ENCODE results near the gene JARID2. TPM values are rescaled to one million over a fixed set of nuclear protein-coding genes. Genes with fewer than 3 reads are reported as not detected.

Gene JARID2
- total and polyA plus RNA-seq, 8 donors: 2.4 to 6.7 (median 3.7) TPM

DNA sequence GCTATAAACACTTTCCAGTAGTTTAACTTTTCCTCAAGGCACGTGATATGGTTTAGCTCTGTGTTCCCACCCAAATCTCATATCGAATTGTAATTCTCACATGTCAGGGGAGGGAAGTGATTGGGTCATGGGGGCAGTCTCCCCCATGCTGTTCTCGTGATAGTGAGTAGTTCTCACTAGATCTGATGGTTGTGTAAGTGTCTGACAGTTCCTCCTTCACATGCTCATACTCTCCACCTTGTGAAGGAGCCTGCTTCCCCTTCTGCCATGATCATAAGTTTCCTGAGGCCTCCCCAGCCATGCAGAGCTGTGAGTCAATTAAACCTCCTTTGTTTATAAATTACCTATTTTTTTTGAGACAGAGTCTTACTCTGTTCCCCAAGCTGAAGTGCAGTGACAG, 289.1 kb downstream of the JARID2 start:
- ATAC-seq (peak in 2 of 4 donors; percentile 59 to 71), DNase-seq (no peak)
- no peak overlapping the region for H3K27ac ChIP-seq

GRCh38 chr6:15535495-15536197, 289.8 kb downstream of the JARID2 start:
- WGBS, 2 donors: 96 to 99% methylated on average over 3 of the region's 3 CpGs
- H3K27me3 ChIP-seq: no peaks in the 10 kb centered on the region
- ATAC-seq (peak in 1 of 4 donors; percentile 21), FAIRE-seq (no peak), DNase-seq (no peak)
- no peak overlapping the region for H3K4me3 ChIP-seq
- H3K9me3 ChIP-seq: no peaks in the 10 kb centered on the region
- TF ChIP-seq, protein P1, sequence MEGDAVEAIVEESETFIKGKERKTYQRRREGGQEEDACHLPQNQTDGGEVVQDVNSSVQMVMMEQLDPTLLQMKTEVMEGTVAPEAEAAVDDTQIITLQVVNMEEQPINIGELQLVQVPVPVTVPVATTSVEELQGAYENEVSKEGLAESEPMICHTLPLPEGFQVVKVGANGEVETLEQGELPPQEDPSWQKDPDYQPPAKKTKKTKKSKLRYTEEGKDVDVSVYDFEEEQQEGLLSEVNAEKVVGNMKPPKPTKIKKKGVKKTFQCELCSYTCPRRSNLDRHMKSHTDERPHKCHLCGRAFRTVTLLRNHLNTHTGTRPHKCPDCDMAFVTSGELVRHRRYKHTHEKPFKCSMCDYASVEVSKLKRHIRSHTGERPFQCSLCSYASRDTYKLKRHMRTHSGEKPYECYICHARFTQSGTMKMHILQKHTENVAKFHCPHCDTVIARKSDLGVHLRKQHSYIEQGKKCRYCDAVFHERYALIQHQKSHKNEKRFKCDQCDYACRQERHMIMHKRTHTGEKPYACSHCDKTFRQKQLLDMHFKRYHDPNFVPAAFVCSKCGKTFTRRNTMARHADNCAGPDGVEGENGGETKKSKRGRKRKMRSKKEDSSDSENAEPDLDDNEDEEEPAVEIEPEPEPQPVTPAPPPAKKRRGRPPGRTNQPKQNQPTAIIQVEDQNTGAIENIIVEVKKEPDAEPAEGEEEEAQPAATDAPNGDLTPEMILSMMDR (IDR thresholded peaks at IDR 0.05): no peak
- intact Hi-C loops (cut with DNase I): no loop called here
- no peaks in the 10 kb centered on the region for H3K36me3 ChIP-seq
- no peak overlapping the region for H3K27ac ChIP-seq
- H3K4me1 ChIP-seq: peaks cover 0 to 5% (median 0%) of the 10 kb centered on the region in 3 donors

More for the DNA sequence above, 289.1 kb downstream of the JARID2 start:
- Histone ChIP-seq H3K36me3 (no peaks in the 10 kb centered on the region), H3K9me3 (no peaks in the 10 kb centered on the region), H3K4me3 (no peak overlapping the region), H3K27me3 (no peaks in the 10 kb centered on the region), H3K4me1 (peaks cover 0 to 5% (median 0%) of the 10 kb centered on the region in 3 donors)
- TF ChIP-seq, protein P1 (IDR thresholded peaks at IDR 0.05): no peak
- 87 to 93% methylated on average over 3 of the region's 3 CpGs for WGBS, 2 donors
- intact Hi-C loops (cut with DNase I): no loop called here
- FAIRE-seq: no peak

GRCh38 chr6:15536198-15536955, 290.5 kb downstream of the JARID2 start:
- TF ChIP-seq, protein P1 (IDR thresholded peaks at IDR 0.05): no peak
- Histone ChIP-seq H3K27ac (no peak overlapping the region), H3K27me3 (no peaks in the 10 kb centered on the region), H3K4me3 (no peak overlapping the region), H3K36me3 (no peaks in the 10 kb centered on the region), H3K9me3 (no peaks in the 10 kb centered on the region), H3K4me1 (peaks cover 0 to 5% (median 0%) of the 10 kb centered on the region in 3 donors)
- intact Hi-C loops (cut with DNase I): no loop called here
- 88 to 89% methylated on average over 4 of the region's 4 CpGs for WGBS, 2 donors
- no peak for FAIRE-seq
- no peak for DNase-seq
- no peak for ATAC-seq

GRCh38 chr6:15538106-15538505, 292.2 kb downstream of the JARID2 start:
- ATAC-seq: no peak
- intact Hi-C loops (cut with DNase I): no loop called here
- DNase-seq: no peak

More at GRCh38 chr6:15538106-15538505, 292.2 kb downstream of the JARID2 start:
- TF ChIP-seq, protein P1 (IDR thresholded peaks at IDR 0.05): no peak
- H3K27me3 ChIP-seq: no peaks in the 10 kb centered on the region
- no peak overlapping the region for H3K4me3 ChIP-seq
- no peaks in the 10 kb centered on the region for H3K9me3 ChIP-seq
- WGBS, 2 donors: 90 to 94% methylated on average over 5 of the region's 5 CpGs
- H3K36me3 ChIP-seq: no peaks in the 10 kb centered on the region
- FAIRE-seq: no peak
- H3K27ac ChIP-seq: no peak overlapping the region
- H3K4me1 ChIP-seq: peaks cover 0 to 5% (median 0%) of the 10 kb centered on the region in 3 donors

All from pancreas (tissue), 10 donors.